ENCODE data around the gene PRRT3.
A peak's percentile ranks its signal among the peaks of the same experiment; 100 is the strongest.

PRRT3 gene

DNA sequence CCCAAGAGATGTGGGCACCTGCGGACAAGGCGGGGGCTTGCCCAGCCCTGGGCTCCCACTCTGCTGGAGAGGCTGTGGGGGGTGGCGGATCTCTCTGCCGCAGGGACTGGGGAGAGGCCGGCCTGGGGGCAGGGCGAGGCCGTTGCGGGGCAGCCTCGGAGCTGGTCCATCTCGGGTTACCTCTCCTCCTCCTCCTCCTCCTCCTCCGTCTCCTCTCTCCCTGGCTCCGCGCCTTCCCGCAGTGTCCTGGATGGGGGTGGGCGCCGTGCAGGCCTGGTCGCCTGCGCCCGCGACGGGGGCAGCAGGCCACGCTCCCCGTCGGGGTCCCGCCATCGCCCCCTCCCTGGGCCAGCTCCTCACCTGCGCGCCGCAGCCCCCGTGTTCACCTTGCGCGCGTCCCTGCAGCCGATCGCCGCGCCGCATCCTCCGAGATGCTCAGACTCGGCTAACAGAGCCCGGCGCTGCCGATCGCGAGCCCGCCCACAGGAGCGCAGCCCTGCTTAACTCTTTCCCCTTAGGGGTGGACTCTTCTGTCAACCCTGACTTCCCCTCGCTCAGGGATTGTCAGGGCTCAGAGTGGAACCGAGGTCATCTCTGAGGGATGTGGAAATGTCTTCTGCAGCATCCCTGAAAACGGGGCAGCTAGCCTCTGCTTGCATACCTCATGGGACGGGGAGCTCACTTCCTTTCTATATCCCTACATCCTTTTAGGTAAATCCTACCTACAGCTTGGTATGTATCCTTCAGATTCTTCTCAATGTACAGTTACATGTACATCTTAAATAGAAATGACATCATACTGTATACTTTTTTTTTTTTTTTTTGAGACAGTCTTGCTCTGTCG is at the start of gene PRRT3:
Gene PRRT3, minus strand, starts transcription at position 447 of the 844 bp plus-strand sequence. CDS start 2,293 bp downstream, outside the sequence.
- DNase-seq, result peak; percentile 63

GRCh38 chr3:10000686-10001085 is 48.5 kb upstream of the PRRT3 start:
- DNase-seq, result no peak

- DNase-seq, result no peak
Measured at GRCh38 chr3:9994086-9994844, 42.1 kb upstream of the PRRT3 start.

DNA sequence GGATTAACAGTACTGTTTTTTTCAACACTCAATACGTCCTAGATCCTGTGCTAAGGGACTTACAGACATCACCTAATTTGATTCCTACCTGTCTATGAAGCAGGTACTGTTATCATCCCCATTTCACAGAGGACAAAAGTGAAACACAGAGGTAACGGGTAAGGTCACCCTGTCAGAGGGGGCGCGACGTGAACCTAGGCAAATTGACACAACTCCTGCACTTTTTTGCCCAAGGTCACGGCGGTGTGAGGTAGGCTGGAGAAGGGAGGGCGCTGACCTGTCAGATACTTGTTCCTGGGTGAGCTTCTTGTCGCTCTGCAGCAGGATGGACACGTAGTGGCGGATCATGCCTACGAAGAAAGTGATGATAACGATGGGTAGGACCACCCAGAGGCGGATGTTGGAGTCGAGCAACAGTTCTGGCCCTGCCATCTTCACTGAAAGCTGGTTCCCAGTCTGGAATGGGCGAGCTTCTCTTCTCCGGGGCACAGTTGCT is 34.1 kb upstream of the PRRT3 start:
- DNase-seq, result no peak

DNA sequence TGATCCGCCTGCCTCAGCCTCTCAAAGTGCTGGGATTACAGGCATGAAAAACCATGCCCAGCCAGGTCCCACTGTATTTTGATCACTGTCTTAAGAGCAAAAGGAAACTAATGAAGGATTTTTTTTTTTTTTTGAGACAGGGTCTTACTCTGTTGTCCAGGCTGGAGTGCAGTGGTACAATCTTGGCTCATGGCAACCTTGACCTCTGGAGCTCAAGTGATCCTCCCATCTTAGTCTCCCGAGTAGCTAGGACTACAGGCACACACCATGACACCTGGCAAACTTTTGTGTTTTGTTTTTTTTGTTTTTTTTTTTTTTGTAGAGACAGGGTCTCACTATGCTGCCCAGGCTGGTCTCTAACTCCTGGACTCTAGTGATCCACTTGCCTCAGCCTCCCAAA is 28.0 kb upstream of the PRRT3 start:
- no peak for DNase-seq

GRCh38 chr3:9978710-9979305 is 26.6 kb upstream of the PRRT3 start:
- DNase-seq, result no peak

- no peak for DNase-seq
Measured at GRCh38 chr3:9976721-9977709, 24.8 kb upstream of the PRRT3 start.

- DNase-seq, result no peak
Measured at GRCh38 chr3:9970020-9970652, 17.9 kb upstream of the PRRT3 start.

DNA sequence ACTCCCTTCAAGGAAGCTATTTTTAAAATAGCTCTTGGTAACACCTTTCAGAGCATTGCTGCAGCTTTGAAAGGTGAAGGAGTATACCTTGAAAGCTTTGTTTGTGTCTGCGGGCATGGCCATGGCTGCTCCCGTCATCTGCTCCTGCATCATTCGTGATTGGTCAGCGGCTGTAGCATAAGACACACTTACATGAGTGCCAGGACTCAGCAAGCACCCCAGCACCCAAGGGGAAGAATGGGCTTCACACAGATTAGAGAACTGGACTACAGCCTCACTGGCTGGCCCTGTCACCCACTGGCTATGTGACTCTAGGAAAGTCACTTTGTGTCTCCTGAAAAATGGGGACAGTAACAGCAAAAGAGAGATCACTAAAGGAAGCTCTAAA is 17.4 kb upstream of the PRRT3 start:
- no peak for DNase-seq

- DNase-seq, result no peak
Measured at GRCh38 chr3:9966841-9967240, 14.6 kb upstream of the PRRT3 start.

- DNase-seq, result no peak
Measured at GRCh38 chr3:9965200-9965875, 13.1 kb upstream of the PRRT3 start.

- DNase-seq, result no peak
Measured at GRCh38 chr3:9957214-9957613, 5.0 kb upstream of the PRRT3 start.

DNA sequence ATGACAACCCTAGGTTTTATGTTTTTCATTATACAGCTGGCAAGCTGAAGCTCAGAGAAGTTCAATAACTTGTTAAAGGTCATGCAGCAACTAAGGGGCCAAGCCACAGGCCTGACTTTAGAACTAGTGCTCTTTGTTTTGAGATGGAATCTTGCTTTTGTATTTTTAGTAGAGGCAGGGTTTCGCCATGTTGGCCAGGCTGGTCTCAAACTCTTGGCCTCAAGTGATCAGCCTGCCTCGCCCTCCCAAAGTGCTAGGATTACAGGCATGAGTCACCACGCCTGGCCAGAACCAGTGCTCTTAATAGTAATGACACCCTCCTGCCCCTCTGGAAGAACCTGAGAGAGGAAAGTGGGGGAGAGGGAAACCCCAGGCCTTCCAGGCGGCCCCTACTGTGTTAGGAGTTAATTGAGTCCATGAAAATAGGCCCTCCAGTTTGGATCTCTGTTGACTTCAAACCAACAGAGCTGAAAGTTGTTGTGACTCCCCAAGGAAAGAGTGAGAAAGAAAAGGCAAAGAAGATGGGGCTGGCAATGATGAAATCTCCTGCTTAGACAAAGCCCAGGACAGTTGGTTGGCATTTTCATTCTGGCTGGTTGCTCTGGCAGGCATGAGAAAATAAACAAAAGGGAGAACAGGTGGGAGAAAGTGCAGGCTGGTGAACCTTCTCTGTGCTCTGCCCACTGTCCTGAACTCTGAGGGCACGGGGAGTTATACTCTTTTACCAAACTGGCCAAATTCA is 3.6 kb upstream of the PRRT3 start:
- DNase-seq, result no peak

DNA sequence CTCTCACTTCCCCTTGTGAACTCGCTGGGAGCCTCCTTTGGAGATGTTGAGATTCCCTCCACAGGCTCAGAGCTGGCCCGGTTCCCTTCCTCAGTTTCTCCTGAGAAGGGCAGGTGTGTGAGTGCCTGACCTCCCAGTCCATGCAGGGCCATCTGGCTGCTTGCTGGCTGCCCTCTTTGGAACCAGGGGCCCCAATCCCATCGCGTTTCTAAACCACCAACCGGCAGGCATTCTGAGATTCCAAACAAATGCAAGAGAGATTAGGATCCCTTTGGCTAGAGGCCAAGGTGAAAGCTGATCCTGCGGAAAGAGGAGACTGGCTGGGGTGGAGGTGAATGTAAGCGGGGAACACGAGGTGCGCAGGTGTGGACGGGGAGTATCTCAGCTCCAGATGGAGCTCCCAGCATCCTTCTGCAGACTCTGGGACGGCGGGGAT is 2.9 kb upstream of the PRRT3 start:
- DNase-seq, result no peak

DNA sequence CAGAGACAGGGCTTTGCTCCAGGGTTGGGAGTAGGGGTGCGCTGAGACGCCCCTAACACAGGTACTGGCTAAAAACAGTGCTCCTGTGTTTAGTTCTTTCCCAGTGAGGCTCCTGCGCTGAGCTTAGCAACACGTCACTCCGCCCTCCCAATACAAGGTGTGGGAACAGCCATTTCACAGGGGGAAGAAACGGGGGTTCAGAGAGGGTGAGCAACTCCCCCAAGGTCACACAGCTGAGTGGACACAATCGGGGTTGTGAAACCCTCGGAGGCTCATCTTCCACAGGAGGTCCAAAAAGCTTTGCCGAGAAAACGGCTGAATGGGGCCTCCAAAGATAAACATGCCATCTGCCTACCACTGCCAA is 628 bp downstream of the PRRT3 start:
- no peak for DNase-seq

- DNase-seq, result peak; percentile 13
Measured at GRCh38 chr3:9951126-9951525, 1.1 kb downstream of the PRRT3 start.

DNA sequence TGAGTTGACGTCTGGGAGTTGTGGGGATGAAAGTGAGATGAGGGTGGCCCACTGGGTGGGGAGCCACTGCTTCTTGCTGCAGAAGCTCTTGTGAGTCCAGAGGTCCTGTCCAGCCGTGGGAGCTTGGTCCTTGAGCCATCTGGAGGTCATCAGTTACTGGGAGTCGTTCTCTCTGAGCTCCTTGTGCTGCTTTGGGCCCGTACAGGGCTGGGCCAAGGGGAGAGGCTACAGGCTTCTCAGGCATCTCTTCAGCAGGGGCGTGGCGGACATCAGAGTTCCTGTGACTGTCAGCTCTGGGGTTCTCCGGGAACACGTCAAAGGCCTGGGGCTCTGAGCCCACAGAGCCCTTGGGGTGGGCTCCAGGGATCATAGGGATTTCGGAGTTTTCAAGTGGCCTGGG is 2.6 kb downstream of the PRRT3 start:
- no peak for DNase-seq

DNA sequence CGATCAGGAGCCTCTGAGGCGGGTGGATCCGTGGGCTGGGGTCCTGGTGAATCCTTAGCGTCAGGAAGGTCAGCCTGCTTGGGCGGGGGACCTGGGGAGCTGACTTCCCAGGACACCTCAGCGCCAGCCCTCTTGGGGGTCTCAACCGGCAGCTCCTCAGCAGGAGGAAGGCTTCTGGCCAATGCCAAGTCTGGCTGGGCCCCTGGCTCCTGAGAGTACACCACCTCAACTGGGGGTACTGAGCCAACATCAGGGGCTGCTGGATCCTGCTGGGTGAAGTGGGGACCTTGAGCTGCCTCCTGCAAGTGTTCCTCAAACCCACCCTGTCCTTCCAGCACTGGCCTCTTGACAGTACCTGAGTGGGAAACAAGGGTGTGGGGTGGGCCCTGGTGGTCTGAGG is 3.1 kb downstream of the PRRT3 start:
- DNase-seq, result no peak

GRCh38 chr3:9948586-9948985 is 3.6 kb downstream of the PRRT3 start:
- no peak for DNase-seq

All from stimulated activated CD4-positive, alpha-beta T cell treated with anti-CD3 and anti-CD28 coated beads, Interleukin-12 subunit alpha, Interleukin-12 subunit beta, amount 100 ng/mL, for 4 hours (primary cell).